Posterior vena cava (tissue), 2 donors: ENCODE results near the gene CD3E. TPM values are rescaled to one million over a fixed set of nuclear protein-coding genes. Genes with fewer than 3 reads are reported as not detected.
"Not testable (repeated sequence)": the region's sequence is repeated elsewhere in the genome, so short reads cannot be mapped to it uniquely, and the experiment has no call there.

ENCODE experiments used
- DNase-seq: peaks from one replicate; pipeline ENCODE4 v3.0.0-alpha.2; 2020; ENCODE audit warnings: low spot score
- intact Hi-C, 2 donors: fragments of 100-400 bp; cut with DNase I; formaldehyde crosslinking; loops; one replicate each; pipeline versions ENCODE4 v1.14.1 to v1.14.2; 2022 to 2023
- total RNA-seq, 2 donors: library from RNA; stranded (reverse); fragmentation: NEBNext Ultra II Directional; extraction: Animal tissue kit (Norgen Biotek cat#: 25700); gene quantifications; one replicate each; pipeline ENCODE4 v1.2.1, GENCODE V29; 2021
- donor health status: DM: yes; HTN: yes; CAD: no.
- donor health status: DM: yes; HTN: yes; CAD: no.

Gene CD3E
- total RNA-seq, 2 donors from 2014 or later, result 1.3 to 1.8 TPM

- intact Hi-C loops, result no loop called here
- no peak for DNase-seq
These were observed 18.0 kb upstream of the CD3E start for GRCh38 chr11:118286545-118286944.

DNA sequence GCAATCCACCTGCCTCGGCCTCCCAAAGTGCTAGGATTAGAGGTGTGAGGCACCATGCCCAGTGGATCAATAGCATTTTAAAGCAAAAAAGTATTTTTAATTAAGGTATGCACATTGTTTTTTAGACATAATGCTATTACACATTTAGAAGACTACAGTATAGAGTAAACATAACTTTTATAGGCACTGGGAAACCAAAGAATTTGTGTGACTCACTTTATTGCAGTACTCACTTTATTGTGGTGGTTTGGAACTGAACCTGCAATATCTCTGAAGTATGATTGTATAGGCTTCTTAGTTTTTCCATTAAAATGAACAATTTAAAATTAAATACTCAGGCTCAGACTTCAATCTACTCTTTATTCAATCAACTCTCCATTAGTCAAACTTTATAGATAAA lies 17.5 kb upstream of the CD3E start:
- DNase-seq, result no peak
- intact Hi-C loops, result no loop called here

DNA sequence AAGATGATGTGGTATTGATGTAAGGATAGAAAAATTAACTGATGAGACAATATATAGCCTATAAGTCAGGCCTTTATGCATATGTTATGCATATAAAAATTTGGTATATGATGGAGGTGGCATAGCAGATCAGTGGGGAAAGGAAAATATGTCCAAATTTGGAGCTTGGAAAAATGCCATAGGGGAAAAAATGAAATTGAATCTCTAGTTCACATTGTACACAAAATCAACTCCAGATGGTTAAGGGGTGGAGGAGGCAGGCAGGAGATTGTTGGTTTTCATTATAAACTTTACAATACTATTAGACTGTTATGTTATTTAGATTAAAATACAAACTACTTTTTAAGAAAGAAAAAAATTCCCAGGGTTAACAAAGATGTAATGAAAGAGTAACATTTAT lies 15.1 kb upstream of the CD3E start:
- DNase-seq, result no peak
- intact Hi-C loops, result no loop called here

- DNase-seq, result no peak
- intact Hi-C loops, result no loop called here
These were observed 13.6 kb upstream of the CD3E start for GRCh38 chr11:118290923-118291322.

- intact Hi-C loops, result no loop called here
- no peak for DNase-seq
These were observed 12.9 kb upstream of the CD3E start for GRCh38 chr11:118291477-118292135.

GRCh38 chr11:118294053-118294452 lies 10.5 kb upstream of the CD3E start:
- no peak for DNase-seq
- intact Hi-C loops, result no loop called here

DNA sequence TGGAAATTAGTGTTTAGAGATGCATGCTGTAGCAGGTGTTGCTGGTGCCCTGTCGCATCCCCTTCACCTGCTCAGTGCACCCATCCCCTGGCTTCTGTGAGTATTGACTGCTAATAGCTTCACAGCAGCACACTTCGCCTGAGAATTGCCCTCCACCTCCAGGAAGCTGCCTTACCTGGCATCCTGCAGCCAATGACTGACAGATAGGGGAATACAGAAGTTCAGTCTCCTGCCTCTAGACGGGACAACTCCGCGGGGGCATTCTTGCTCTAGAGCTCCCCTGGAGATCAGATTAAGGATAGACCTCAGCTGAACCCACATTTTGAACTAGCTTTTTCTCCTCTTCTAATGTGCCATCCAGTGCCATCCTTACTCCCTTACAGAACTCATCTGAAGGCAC lies 9.3 kb upstream of the CD3E start:
- DNase-seq, result no peak
- intact Hi-C loops, result no loop called here

DNA sequence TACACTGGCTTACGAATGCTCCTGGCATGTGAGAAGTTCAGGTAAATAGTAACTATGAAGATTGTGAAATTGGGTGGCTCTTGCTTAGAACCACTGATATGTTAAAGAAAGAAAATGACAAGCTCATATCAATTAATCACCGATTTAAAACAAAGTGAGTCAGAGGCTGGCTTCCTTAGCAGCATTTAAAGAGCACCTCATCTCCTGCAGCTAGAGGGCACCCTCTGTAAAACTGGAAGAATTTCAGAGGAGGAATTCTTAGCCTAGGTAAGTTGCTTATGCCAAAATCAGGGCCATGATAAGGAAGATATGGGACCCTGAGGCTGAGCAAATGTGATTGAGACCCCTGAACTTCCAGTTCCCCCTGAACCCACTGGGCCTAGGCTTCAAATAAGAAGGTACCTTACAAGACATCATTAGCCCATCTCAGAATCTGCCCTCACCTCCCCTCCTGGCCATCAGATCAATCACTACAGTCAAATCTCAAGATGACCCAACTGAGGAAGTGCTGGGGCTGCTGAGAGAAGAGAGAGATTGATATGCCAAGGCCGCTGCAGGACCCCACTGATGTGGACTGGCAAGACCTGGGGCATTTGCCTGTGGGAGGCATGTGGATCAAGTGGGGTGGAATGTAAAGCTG lies 8.6 kb upstream of the CD3E start:
- DNase-seq, result no peak
- intact Hi-C loops, result no loop called here

DNA sequence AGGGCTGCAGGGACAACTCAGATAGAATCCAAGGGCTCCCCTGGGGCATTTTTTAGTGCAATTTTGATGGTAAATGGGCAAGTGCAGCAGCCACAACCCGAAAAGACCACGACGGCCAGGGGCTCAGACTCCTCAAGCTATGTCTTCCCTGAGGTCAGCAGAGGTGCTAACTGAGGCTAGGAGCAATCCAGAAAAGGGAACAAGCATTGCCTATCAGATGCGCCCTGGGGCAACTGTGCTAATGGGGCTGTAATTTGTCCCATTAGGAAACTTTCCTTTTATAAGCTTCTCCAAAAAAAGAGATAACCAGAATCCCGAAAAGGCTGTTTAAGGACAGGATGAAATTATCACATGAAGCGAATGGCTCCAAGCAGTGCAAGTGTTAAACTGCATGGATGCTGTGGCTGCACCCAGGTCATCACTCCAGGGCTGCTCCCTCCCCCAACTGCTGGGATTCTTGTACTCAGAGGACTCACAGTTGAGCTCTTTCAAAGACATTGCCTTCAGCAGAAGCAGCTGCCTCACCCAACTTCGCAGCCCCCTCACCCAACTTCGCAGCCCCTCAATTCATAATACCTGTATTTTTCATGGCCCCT lies 2.8 kb upstream of the CD3E start:
- DNase-seq, result no peak
- intact Hi-C loops, result no loop called here

DNA sequence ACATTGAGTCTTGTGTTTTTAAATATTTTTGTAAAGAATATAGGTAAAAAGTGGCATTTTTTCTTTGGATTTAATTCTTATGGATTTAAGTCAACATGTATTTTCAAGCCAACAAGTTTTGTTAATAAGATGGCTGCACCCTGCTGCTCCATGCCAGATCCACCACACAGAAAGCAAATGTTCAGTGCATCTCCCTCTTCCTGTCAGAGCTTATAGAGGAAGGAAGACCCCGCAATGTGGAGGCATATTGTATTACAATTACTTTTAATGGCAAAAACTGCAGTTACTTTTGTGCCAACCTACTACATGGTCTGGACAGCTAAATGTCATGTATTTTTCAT lies 333 bp upstream of the CD3E start:
- DNase-seq, result no peak
- intact Hi-C loops, result no loop called here

DNA sequence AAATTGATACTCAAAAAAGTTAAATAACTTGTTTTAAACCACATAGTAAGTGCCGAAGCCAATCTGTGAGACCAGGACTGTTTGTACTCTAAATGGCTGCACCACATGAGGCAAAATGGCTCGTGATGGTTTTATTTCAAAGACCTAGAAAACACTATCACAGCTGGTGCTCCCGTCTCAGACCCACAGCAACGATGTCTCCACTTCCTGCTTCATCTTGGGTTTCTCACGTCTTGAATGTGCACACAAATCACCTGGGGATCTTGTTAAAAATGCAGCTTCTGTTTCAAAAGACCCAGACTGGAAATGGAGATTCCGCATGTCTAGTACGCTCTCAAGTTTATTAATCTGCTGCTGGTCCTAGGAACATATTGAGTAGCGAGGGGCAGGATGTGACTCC lies 1.2 kb downstream of the CD3E start:
- DNase-seq, result no peak
- intact Hi-C loops, result no loop called here

- no peak for DNase-seq
- intact Hi-C loops, result no loop called here
These were observed 2.0 kb downstream of the CD3E start for GRCh38 chr11:118306556-118306955.

DNA sequence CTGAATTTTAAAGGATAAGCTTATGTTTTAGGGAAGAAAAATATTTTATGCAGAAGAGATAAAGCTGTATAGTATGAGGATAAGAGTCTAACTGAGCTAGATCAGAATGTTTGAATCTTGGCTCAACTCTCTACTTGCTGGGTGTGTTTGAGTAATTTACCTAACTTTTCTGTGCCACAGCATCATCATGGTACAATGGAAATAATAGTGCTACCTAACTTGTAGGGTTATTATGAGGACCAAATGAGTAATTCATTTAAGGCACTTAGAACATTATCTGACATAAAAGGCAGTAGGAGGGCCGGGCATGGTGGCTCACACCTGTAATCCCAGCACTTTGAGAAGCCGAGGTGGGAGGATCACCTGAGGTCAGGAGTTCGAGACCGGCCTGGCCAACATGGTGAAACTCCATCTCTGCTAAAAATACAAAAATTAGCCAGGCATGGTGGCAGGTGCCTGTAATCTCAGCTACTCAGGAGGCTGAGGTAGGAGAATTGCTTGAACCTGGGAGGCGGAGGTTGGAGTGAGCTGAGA lies 4.5 kb downstream of the CD3E start:
- DNase-seq, intact Hi-C loops: not testable (repeated sequence)

- DNase-seq, result no peak
- intact Hi-C loops, result no loop called here
These were observed 5.7 kb downstream of the CD3E start for GRCh38 chr11:118310271-118310670.

- DNase-seq, result no peak
- intact Hi-C loops, result no loop called here
These were observed 6.4 kb downstream of the CD3E start for GRCh38 chr11:118310781-118311485.

GRCh38 chr11:118311518-118311917 lies 7.0 kb downstream of the CD3E start:
- intact Hi-C loops, result no loop called here
- no peak for DNase-seq

GRCh38 chr11:118312328-118312727 lies 7.8 kb downstream of the CD3E start:
- intact Hi-C loops, result no loop called here
- DNase-seq, result no peak

DNA sequence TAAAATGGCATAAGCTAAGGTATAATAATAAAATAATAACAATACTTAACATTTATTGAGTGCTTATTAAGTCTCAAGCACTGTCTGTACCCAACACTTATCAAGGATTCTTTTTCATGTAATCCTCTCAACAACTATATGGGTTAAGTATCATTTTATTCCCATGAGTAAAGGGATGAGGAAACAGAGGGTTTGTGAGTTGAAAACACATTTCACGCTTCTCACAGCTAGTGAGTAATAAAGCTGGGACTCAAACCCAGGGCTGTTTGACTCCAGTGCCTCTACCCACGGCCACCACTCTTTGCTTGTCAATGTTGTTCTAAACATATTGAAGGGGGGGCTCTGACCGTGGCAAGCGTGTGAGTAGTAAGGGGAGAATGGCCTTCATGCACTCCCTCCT lies 8.7 kb downstream of the CD3E start:
- no peak for DNase-seq

GRCh38 chr11:118314988-118315411 lies 10.5 kb downstream of the CD3E start:
- DNase-seq, result no peak
- intact Hi-C loops, result no loop called here

More for the DNA sequence above, 8.7 kb downstream of the CD3E start:
- intact Hi-C loops, result no loop called here

- intact Hi-C loops, result no loop called here
- no peak for DNase-seq
These were observed 13.6 kb downstream of the CD3E start for GRCh38 chr11:118318124-118318523.
